NCI-H82 (cell line): ENCODE data around the gene COX20.
A peak's percentile ranks its signal among the peaks of the same experiment; 100 is the strongest.
"Not testable (repeated sequence)": the region's sequence is repeated elsewhere in the genome, so short reads cannot be mapped to it uniquely, and the experiment has no call there.

Source experiments
- DNase-seq: peaks from one replicate; lab custom pipeline; 2025; lab: John Stamatoyannopoulos, UW

COX20 gene

GRCh38 chr1:244822878-244823277, 12.6 kb upstream of the COX20 start:
- no peak for DNase-seq

- no peak for DNase-seq
These were observed 8.7 kb upstream of the COX20 start for GRCh38 chr1:244826712-244827111.

- DNase-seq = no peak
These were observed 4.8 kb upstream of the COX20 start for GRCh38 chr1:244830639-244831038.

- DNase-seq = not testable (repeated sequence)
These were observed 2.2 kb upstream of the COX20 start for GRCh38 chr1:244833260-244833659.

DNA sequence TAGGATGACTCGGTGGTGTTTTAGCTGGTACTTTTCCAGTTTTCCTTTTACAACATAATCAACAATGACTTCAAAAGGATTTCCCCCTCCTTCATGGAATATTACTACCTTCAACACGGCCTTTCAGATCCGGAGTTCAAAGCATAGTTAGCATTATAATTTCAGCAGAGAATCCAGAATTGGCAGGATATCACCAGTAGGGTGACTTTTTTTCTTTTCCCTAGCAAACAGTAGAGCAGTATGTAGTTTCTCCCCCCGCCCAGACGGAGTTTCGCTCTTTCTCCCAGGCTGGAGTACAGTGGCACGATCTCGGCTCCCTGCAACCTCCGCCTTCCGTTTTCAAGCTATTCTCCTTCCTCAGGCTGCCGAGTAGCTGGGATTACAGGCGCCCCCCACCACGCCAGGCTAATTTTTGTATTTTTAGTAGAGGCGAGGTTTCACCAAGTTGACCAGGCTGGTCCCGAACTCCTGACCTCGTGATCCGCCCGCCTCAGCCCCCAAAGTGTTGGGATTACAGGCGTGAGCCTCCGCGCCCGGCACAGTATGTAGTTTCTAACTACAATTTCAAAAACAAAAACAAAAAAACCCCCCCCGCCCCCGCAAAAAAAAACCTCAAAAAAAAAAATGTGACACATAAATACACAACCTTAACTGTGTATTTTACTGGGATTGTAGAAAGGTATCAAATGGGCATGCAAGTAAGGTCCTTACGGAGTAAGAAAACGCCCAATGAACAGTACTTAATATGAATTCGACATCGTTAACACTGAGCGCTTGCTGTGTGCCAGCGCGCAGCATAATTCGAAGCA, 1.5 kb upstream of the COX20 start:
- peak; percentile 46 for DNase-seq

DNA sequence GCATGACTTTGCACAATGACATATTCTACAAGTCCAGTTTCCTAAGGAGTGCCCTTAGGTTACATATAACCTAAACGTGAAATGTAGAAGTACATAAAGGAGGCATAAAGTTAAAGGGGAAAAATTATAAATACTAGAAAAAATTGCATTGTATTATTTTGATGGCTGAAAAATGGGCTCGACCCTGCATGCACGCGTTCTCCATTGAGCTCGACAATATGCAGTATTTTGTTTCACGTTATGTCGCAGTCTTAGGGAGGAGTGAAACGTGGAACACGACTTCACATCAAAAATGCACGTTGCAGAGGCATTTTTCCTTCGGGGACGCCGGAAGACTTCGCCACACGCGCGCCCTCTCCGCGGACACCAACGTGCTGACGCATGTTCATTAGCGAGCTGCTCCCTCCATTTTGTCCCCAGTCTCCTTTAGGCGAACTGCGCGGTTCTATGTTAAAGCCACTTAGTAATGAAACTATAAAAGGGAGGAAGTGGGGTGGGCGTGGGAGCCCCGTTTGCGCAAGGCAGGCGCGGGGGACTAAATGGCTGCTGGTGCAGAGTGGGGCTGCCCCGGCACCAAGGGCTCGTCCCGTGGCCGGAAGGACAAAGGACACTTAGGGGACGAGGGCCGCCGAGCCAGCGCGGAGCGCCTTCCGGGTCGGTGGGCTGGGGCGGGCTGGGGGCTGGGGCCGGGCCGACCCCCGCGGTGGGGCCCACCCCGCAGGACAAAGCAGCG, 749 bp upstream of the COX20 start:
- peak; percentile 97 for DNase-seq

DNA sequence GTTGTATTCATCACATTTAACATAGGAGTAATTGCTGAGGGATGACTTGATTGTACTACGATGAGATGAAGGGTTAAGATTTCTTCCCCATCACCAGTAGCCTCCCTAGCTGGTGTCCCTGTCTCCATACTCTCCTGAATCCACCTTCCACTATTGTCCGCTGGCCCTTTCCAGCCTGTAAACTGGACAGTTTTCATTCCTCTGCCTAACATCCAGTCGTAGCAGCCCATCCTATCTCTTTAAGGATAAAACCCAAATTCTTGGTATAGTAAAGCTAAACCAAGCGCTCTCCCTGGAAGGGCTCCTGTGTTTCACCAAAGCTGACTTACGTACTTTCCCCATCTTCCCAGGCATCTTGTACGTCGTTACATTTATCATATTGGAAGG, 670 bp downstream of the COX20 start:
- DNase-seq = peak; percentile 83

- DNase-seq = peak; percentile 60
These were observed 1.1 kb downstream of the COX20 start for GRCh38 chr1:244836584-244836983.

DNA sequence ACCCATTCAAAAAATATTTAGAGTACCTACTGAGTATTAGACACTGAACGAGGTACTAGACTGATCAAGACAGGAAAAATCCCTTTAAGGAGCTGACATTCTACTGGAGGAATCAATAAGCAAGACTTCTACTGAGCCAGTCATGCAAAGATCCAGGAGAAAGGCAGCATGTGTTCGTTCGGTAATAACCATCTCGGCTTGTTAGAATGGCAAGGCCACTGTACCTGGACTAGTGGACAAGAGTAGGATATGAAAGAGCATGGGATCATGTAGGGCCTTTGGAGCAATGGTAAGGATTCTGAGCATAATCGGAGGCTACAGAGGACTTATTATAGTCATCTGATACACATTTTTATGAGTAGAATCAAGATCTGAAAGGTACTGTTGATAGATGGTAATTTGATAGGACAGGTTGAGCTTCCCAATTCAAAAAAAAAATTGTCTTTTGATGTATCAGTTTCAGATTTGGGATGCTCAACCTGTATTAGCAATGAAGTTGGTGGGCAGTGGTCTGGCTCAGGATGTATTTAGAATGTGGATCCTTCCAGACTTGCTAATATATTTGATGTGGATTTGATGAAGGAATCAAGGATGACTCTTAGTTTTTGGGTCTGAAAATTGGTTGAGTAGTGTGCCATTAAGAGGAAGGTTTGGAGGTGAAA, 2.3 kb downstream of the COX20 start:
- peak; percentile 79 for DNase-seq

GRCh38 chr1:244839656-244840055, 4.2 kb downstream of the COX20 start:
- DNase-seq = peak; percentile 63

DNA sequence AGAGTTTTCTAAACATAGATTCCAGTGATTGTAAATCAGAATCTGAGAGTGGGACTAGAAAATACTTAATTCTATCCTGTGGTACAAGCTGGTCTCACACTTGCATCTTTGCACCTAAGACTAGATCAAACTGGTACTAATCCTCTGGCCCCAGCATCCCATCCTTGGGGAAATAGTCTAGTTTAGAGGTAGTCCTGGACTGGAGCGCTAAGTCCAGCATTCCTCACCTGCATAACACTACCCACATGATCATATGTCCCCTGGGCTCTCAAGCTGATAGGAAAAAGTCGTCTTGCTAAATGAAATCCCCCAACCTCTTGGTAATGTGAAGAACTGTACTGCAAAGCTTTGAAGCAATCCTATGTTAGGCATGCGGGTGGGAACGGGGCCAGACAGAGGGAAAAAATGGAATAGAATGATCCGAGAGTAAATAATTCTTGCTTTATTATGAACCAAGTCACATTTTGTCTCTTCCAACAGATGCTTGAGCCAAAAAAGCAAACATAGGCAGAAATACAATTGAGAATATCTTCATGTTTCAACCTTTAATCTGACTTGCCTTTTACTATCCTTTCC, 4.8 kb downstream of the COX20 start:
- peak; percentile 44 for DNase-seq

DNA sequence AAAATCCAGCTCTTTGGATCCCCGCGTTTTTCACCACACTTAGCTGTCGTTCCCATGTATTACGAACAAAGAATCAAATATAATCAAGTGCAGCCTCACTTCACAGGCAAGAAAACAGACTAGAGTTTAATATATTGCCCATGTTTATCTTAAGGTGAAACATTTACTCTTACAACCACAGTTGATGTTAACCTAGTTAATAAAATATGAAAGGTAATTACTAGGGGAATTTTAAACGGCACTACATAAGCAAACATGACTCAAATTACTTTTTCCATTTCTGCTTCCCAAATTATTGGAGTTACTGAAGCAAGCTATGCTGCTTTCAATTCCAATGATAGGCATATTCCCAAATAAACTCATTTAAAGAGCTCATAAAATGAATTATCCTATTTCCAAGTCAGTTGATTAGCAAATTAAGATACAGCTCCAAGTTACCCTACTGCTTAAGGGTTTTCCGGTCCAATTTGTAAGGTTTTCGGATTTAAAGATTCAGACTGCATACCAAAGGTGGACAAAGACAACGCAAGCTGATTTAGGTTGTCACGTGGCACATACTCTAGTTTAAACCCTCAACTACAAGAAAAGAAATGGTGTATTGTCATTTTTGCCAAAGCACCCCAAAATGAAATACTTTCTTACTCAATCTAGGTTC, 5.9 kb downstream of the COX20 start:
- DNase-seq = no peak

GRCh38 chr1:244843148-244843978, 7.9 kb downstream of the COX20 start:
- DNase-seq = no peak

GRCh38 chr1:244844155-244845121, 9.0 kb downstream of the COX20 start:
- no peak for DNase-seq

- no peak for DNase-seq
These were observed 11.2 kb downstream of the COX20 start for GRCh38 chr1:244846653-244847052.

- DNase-seq = no peak
These were observed 13.9 kb downstream of the COX20 start for GRCh38 chr1:244849189-244849866.

DNA sequence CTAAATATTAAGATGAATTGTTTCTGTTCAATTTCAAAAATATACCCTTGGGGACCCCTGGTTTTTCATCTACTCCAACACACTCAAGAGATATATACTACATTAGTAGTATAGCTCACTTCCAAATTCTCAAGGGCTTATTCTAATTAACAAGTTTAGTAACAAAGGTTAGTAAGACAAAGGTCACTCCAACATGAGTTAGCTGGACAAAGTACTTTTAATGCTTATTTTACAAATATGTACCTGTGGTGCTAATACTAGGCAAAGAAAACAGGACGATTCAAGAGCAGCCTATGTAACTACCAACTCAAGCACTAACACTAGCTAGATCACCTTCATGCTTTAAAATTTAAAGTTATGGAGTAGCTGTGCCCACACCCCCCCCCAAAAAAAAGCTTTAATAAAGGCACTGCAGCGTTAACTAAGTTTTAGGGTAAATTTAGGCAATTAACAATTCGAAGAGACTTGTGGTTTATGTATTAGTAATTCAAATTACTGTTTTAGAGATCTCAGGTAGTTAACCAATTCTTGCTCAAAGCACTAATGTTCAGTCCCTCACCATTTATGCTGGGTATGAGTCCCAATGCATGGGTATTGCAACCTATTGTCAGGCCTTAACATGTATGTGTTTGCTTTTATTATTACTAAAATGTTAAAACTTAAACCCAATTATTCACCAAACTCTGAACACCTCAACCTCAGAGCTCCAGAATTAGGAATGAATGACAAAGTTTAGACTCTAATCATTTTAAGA, 14.8 kb downstream of the COX20 start:
- no peak for DNase-seq

DNA sequence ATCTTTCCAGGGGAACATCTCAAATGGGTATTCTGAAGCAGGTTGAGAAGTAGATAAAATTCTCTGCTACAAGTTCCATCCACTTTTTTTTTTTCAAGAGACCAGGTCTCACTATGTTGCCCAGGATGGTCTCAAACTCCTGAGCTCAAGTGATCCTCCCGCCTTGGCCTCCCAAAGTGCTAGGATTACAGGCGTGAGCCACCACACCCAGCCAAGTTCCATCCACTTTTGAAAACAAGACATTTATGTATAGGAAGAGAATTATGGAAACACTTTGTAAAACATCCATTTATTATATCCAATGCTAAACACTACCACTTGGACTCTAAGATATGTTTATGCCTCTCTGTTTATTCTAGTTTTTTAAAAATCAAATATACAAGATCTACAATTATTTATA, 15.4 kb downstream of the COX20 start:
- no peak for DNase-seq
